ENCODE measurements around the gene OR6V1.

GRCh38 chr7:143027683-143028082 lies 24.5 kb upstream of the OR6V1 start:
- TF ChIP-seq CTCF (IDR thresholded peaks at IDR 0.05) (no peak), POLR2A (IDR thresholded peaks at IDR 0.05) (no peak), POLR2AphosphoS5 (IDR thresholded peaks at IDR 0.05) (no peak), EP300 (IDR thresholded peaks at IDR 0.05) (no peak)

Measured in stomach (tissue), 4 donors.